GM12873 (cell line): Measurements from ENCODE around the gene DTWD2.

Experiments used
- TF ChIP-seq, protein P1 (sequence below): IDR thresholded peaks from 2 replicates; pipeline ENCODE4 v1.5.1; 2012; ENCODE audit warnings: low read depth, mild to moderate bottlenecking, moderate library complexity, low read length, control low read depth; ENCODE audit not compliant: insufficient read depth; ENCODE audit errors: missing control alignments

DTWD2 gene

GRCh38 chr5:119031011-119031886 is 42.9 kb upstream of the DTWD2 start:
- TF ChIP-seq, protein P1, sequence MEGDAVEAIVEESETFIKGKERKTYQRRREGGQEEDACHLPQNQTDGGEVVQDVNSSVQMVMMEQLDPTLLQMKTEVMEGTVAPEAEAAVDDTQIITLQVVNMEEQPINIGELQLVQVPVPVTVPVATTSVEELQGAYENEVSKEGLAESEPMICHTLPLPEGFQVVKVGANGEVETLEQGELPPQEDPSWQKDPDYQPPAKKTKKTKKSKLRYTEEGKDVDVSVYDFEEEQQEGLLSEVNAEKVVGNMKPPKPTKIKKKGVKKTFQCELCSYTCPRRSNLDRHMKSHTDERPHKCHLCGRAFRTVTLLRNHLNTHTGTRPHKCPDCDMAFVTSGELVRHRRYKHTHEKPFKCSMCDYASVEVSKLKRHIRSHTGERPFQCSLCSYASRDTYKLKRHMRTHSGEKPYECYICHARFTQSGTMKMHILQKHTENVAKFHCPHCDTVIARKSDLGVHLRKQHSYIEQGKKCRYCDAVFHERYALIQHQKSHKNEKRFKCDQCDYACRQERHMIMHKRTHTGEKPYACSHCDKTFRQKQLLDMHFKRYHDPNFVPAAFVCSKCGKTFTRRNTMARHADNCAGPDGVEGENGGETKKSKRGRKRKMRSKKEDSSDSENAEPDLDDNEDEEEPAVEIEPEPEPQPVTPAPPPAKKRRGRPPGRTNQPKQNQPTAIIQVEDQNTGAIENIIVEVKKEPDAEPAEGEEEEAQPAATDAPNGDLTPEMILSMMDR = no peak

GRCh38 chr5:119028575-119028974 is 40.2 kb upstream of the DTWD2 start:
- TF ChIP-seq, protein P1 = no peak

DNA sequence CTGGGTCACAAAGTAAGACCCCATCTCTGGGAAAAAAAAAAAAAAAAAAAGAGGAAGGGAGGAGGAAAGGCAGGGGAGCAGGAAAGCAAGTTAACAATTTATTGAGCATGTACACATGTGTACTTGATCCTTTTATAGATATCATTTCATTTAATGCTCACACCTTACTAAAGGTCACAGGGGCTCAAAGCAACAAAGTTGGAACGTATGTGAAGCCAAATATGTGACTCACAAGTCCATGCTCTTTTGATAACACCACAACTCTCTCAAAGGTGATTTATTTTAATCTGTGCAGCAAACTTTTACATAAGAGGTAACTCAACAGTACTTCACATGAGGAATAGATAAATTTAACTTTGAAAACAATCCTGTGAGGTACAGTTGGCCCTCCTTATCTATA is 34.4 kb upstream of the DTWD2 start:
- TF ChIP-seq, protein P1 = no peak

DNA sequence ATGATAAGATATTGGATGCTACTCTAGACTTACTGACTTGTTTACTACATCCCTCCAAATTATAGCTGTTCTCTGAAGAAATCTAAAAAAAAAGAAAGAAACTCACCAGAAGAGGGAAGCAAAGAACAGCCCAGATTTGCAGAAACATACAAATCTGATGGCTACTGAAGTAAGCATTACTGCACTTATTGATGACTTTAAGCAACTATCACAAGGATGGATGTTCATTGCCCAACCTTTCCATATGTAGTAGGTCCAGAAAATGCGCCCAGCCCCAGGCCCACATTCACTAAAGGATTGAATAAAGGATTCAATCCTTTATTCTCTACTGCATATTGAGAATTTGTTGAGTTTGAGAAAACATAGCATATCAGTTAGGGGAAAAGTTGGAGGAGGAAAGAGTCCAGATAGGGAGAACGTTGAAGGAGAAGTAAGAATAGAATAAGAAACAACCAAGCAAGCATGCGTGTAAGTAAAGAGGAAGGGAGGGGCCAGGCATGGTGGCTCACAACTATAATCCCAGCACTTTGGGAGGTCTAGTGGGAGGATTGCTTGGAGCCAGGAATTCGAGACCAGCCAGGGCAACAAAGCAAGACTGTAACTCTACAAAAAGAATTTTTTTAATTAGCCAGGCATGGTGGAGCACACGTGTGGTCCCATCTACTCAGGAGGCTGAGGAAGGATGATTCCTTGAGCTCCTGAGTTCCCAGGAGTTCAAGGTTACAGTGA is 33.8 kb upstream of the DTWD2 start:
- TF ChIP-seq, protein P1 = peak; percentile 58

DNA sequence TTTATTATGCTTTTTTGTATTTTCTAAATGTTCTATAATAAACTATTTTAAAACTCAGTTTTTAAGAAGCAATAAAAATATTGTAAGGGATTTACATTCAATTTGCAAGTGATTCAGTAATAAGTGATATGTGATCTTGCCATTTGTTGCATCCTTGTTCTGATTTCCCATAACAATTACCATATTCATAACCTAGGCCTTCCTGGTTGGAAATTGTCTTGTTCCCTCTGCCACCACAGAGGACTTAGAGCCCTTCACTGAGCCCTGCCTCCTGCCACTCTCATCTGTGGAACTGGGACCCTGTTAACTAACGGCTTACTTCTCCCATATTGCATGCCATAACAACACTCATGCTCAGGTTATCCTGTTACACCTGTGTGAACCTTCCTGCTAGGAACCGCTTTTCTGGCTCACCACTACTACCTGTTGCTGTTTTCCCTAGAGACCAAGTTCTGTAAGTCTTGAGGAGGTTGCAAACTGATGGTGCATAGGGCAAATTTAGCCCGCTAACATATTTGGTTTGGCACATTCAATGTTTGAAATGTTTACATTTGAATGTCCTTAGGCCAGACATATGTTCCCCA is 32.9 kb upstream of the DTWD2 start:
- TF ChIP-seq, protein P1 = no peak

GRCh38 chr5:119019949-119020348 is 31.6 kb upstream of the DTWD2 start:
- TF ChIP-seq, protein P1 = no peak

DNA sequence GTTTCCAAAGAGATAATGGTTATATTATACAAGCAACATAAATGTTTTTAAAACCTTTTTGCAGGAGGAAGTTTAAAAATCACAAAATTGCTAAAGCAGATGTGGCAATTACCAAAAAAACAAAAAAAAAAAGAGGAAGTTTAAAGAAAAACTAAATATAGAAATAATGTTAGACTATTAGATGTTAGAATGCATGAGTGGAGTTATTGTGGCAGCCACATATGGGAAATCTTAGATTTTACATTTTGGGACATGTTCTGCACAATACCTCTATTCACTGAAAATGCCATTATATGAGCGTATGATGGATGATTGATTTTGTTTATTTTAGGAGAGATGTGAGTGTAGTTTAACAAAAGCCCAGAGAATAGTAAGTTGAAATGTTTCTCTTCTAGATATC is 31.2 kb upstream of the DTWD2 start:
- TF ChIP-seq, protein P1 = no peak
